RKO (cell line): ENCODE measurements around the gene KCNJ5.

ENCODE experiments used
- DNase-seq: peaks from one replicate; pipeline ENCODE4 v3.0.0-alpha.2; 2016; ENCODE audit warnings: low spot score

Gene KCNJ5

GRCh38 chr11:128956401-128957201, 65.4 kb downstream of the KCNJ5 start:
- peak; percentile 84 for DNase-seq

- DNase-seq = no peak
Measured at GRCh38 chr11:128957202-128957482, 66.0 kb downstream of the KCNJ5 start.

- DNase-seq = no peak
Measured at GRCh38 chr11:128961645-128962044, 70.5 kb downstream of the KCNJ5 start.

GRCh38 chr11:128962896-128963295, 71.7 kb downstream of the KCNJ5 start:
- DNase-seq = no peak

- no peak for DNase-seq
Measured at GRCh38 chr11:128963744-128964325, 72.7 kb downstream of the KCNJ5 start.

GRCh38 chr11:128964463-128964930, 73.3 kb downstream of the KCNJ5 start:
- DNase-seq = no peak

- DNase-seq = no peak
Measured at GRCh38 chr11:128965485-128965884, 74.3 kb downstream of the KCNJ5 start.

GRCh38 chr11:128967578-128967977, 76.4 kb downstream of the KCNJ5 start:
- DNase-seq = no peak

- no peak for DNase-seq
Measured at GRCh38 chr11:128968916-128969315, 77.8 kb downstream of the KCNJ5 start.
